HEK293 (cell line): Measurements from ENCODE around the gene GNAI2.

Source experiments
- CTCF ChIA-PET: fragments of 350-600 bp; formaldehyde crosslinking; extraction: SDS; loops from one replicate; lab custom pipeline; 2021; ENCODE audit warnings: antibody characterized with exemption; lab: Yijun Ruan, JAX
- POLR2A ChIA-PET: fragments of 300-600 bp; formaldehyde crosslinking; extraction: SDS; loops from one replicate; lab custom pipeline; 2020; ENCODE audit warnings: antibody characterized with exemption, inconsistent platforms; lab: Yijun Ruan, JAX
- H3K27ac ChIP-seq: fragments of 200-500 bp; sonication (Bioruptor generic); 2 replicates; pipeline ENCODE4 v1.5.1; 2014; ENCODE audit warnings: low read depth, low read length, control low read depth, inconsistent platforms; ENCODE audit errors: extremely low read depth
- H3K36me3 ChIP-seq, 2 experiments: fragments of 200-500 bp in 1 of 2; sonication (Bioruptor generic) in 1 of 2; 1 replicate in 1 of 2; 2 replicates in 1 of 2; pipeline ENCODE4 v1.5.1; 2014 to 2017; ENCODE audit warnings: inconsistent platforms in 2 of 2, low read length in 2 of 2; ENCODE audit not compliant: control insufficient read depth in 2 of 2, insufficient read depth in 1 of 2
- H3K4me1 ChIP-seq: fragments of 200-500 bp; sonication (Bioruptor generic); 2 replicates; pipeline ENCODE4 v1.5.1; 2014; ENCODE audit warnings: mild to moderate bottlenecking, low read length, inconsistent platforms; ENCODE audit not compliant: control insufficient read depth, insufficient read depth
- H3K4me3 ChIP-seq: 2 replicates; pipeline ENCODE4 v1.5.1; 2011; ENCODE audit warnings: low read depth, mild to moderate bottlenecking, control low read depth, low read length, moderate library complexity
- H3K9me3 ChIP-seq: fragments of 200-500 bp; sonication (Bioruptor generic); 2 replicates; pipeline ENCODE4 v1.5.1; 2014; ENCODE audit warnings: low read depth, low read length, inconsistent platforms; ENCODE audit not compliant: control insufficient read depth, insufficient read depth
- GLI4 ChIP-seq: fragments of 450-650 bp; formaldehyde crosslinking; IDR thresholded peaks from 2 replicates; pipeline ENCODE4 v1.5.1; 2016; ENCODE audit warnings: missing biosample characterization, missing genetic modification characterization
- HIC1 ChIP-seq: fragments of 450-650 bp; formaldehyde crosslinking; IDR thresholded peaks from 2 replicates; pipeline ENCODE4 v1.5.1; 2016; ENCODE audit warnings: missing biosample characterization, missing genetic modification characterization
- KLF1 ChIP-seq: fragments of 450-650 bp; formaldehyde crosslinking; IDR thresholded peaks from 2 replicates; pipeline ENCODE4 v1.5.1; 2016; ENCODE audit warnings: missing biosample characterization, missing genetic modification characterization
- KLF10 ChIP-seq: fragments of 450-650 bp; IDR thresholded peaks from 2 replicates; pipeline ENCODE4 v1.5.1; 2018; ENCODE audit warnings: missing biosample characterization, mild to moderate bottlenecking, missing genetic modification characterization
- KLF9 ChIP-seq: fragments of 450-650 bp; formaldehyde crosslinking; IDR thresholded peaks from 2 replicates; pipeline ENCODE4 v1.5.1; 2016; ENCODE audit warnings: missing biosample characterization, missing genetic modification characterization, low read depth
- OSR2 ChIP-seq: fragments of 450-650 bp; formaldehyde crosslinking; IDR thresholded peaks from 2 replicates; pipeline ENCODE4 v1.5.1; 2016; ENCODE audit warnings: missing biosample characterization, missing genetic modification characterization
- ZBTB1 ChIP-seq: fragments of 450-650 bp; formaldehyde crosslinking; IDR thresholded peaks from 2 replicates; pipeline ENCODE4 v1.5.1; 2016; ENCODE audit warnings: missing biosample characterization, missing genetic modification characterization
- ZNF175 ChIP-seq: fragments of 450-650 bp; formaldehyde crosslinking; IDR thresholded peaks from 2 replicates; pipeline ENCODE4 v1.5.1; 2016; ENCODE audit warnings: missing biosample characterization, missing genetic modification characterization
- ZNF416 ChIP-seq: fragments of 450-650 bp; formaldehyde crosslinking; IDR thresholded peaks from 2 replicates; pipeline ENCODE4 v1.5.1; 2016; ENCODE audit warnings: missing biosample characterization, missing genetic modification characterization
- ZNF513 ChIP-seq: fragments of 450-650 bp; IDR thresholded peaks from 2 replicates; pipeline ENCODE4 v1.5.1; 2018; ENCODE audit warnings: missing biosample characterization, missing genetic modification characterization
- ZNF549 ChIP-seq: fragments of 450-650 bp; IDR thresholded peaks from 2 replicates; pipeline ENCODE4 v1.5.1; 2018; ENCODE audit warnings: missing biosample characterization, missing genetic modification characterization, mild to moderate bottlenecking, inconsistent platforms, moderate library complexity
- ZNF561 ChIP-seq: fragments of 450-650 bp; IDR thresholded peaks from 2 replicates; pipeline ENCODE4 v1.5.1; 2018; ENCODE audit warnings: missing biosample characterization, missing genetic modification characterization, borderline replicate concordance
- ZNF658 ChIP-seq: fragments of 450-650 bp; formaldehyde crosslinking; IDR thresholded peaks from 2 replicates; pipeline ENCODE4; 2016; ENCODE audit warnings: missing biosample characterization, missing genetic modification characterization
- ZNF692 ChIP-seq: fragments of 450-650 bp; formaldehyde crosslinking; IDR thresholded peaks from 2 replicates; pipeline ENCODE4 v1.5.1; 2016; ENCODE audit warnings: missing biosample characterization, missing genetic modification characterization
- ZNF707 ChIP-seq: fragments of 450-650 bp; formaldehyde crosslinking; IDR thresholded peaks from 2 replicates; pipeline ENCODE4 v1.5.1; 2016; ENCODE audit warnings: missing biosample characterization, missing genetic modification characterization
- ZNF837 ChIP-seq: fragments of 450-650 bp; formaldehyde crosslinking; IDR thresholded peaks from 2 replicates; pipeline ENCODE4 v1.5.1; 2016; ENCODE audit warnings: missing biosample characterization, missing genetic modification characterization
- TF ChIP-seq, protein P1 (sequence below): fragments of 450-650 bp; formaldehyde crosslinking; IDR thresholded peaks from 2 replicates; pipeline ENCODE4; 2016; ENCODE audit warnings: missing biosample characterization, missing genetic modification characterization
- TF ChIP-seq, protein P2 (sequence below): fragments of 450-650 bp; formaldehyde crosslinking; IDR thresholded peaks from 2 replicates; pipeline ENCODE4 v1.5.1; 2016; ENCODE audit warnings: missing biosample characterization, missing genetic modification characterization, borderline replicate concordance
- TF ChIP-seq, protein P3 (sequence below): fragments of 450-650 bp; formaldehyde crosslinking; IDR thresholded peaks from 2 replicates; pipeline ENCODE4 v1.5.1; 2017; ENCODE audit warnings: missing biosample characterization, missing genetic modification characterization

The GNAI2 gene

GRCh38 chr3:50217681-50218080 lies 18.3 kb upstream of the GNAI2 start (continued):
- TF ChIP-seq HIC1 (tag by site-specific recombination) (no peak), GLI4 (no peak)

- POLR2A ChIA-PET = no interaction called here
- TF ChIP-seq OSR2 (tag by site-specific recombination) (no peak), KLF1 (tag by site-specific recombination) (no peak)
- H3K9me3 ChIP-seq = no peaks in the 10 kb centered on the region
- H3K4me3 ChIP-seq = no peak overlapping the region
- H3K36me3 ChIP-seq = peaks cover 0 to 5% of the 10 kb centered on the region in 2 experiments; a peak in 1 of 3 replicates
- CTCF ChIA-PET = interaction anchor here (0.6 to 17.6 kb wide), 2 partner anchors 8 to 25 kb away, joined by 3 to 237 read pairs; partner anchors contain the start of gene GNAT1
- no peaks in the 10 kb centered on the region for H3K4me1 ChIP-seq
- H3K27ac ChIP-seq = no peak overlapping the region
Measured at GRCh38 chr3:50218448-50218847, 17.6 kb upstream of the GNAI2 start.

- TF ChIP-seq, protein P1, sequence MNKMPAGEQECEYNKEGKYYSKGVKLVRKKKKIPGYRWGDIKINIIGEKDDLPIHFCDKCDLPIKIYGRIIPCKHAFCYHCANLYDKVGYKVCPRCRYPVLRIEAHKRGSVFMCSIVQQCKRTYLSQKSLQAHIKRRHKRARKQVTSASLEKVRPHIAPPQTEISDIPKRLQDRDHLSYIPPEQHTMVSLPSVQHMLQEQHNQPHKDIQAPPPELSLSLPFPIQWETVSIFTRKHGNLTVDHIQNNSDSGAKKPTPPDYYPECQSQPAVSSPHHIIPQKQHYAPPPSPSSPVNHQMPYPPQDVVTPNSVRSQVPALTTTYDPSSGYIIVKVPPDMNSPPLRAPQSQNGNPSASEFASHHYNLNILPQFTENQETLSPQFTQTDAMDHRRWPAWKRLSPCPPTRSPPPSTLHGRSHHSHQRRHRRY = no peak
- TF ChIP-seq ZNF416 (tag by site-specific recombination) = no peak
- TF ChIP-seq ZBTB1 (tag by site-specific recombination) = no peak
- no peak for TF ChIP-seq ZNF513 (tag by site-specific recombination)
- no peak for TF ChIP-seq ZNF175 (tag by site-specific recombination)
- no peak for TF ChIP-seq KLF10
- TF ChIP-seq ZNF549 = no peak
- CTCF ChIA-PET = interaction anchor here (0.7 to 17.6 kb wide), 4 partner anchors 9 to 55 kb away, joined by 3 to 237 read pairs (median 4); partner anchors contain the start of gene GNAT1
- H3K4me3 ChIP-seq = no peak overlapping the region
- H3K4me1 ChIP-seq = no peaks in the 10 kb centered on the region
- POLR2A ChIA-PET = no interaction called here
- peaks cover 0 to 5% of the 10 kb centered on the region in 2 experiments; a peak in 1 of 3 replicates for H3K36me3 ChIP-seq
- H3K27ac ChIP-seq = no peak overlapping the region
- no peaks in the 10 kb centered on the region for H3K9me3 ChIP-seq
Measured at GRCh38 chr3:50219285-50219684, 16.7 kb upstream of the GNAI2 start.

GRCh38 chr3:50220109-50220508 lies 15.9 kb upstream of the GNAI2 start:
- ChIA-PET CTCF (interaction anchor here (0.7 to 17.6 kb wide), 4 partner anchors 26 to 54 kb away, joined by 3 to 237 read pairs (median 4); partner anchors contain the start of gene GNAT1), POLR2A (no interaction called here)
- peaks cover 0 to 5% of the 10 kb centered on the region in 2 experiments; a peak in 1 of 3 replicates for H3K36me3 ChIP-seq
- H3K27ac ChIP-seq = no peak overlapping the region
- no peaks in the 10 kb centered on the region for H3K4me1 ChIP-seq
- H3K4me3 ChIP-seq = no peak overlapping the region
- H3K9me3 ChIP-seq = no peaks in the 10 kb centered on the region
- no peak for TF ChIP-seq ZNF692 (tag by site-specific recombination)
- no peak for TF ChIP-seq KLF9
- no peak for TF ChIP-seq ZNF561
- no peak for TF ChIP-seq ZNF707
- no peak for TF ChIP-seq ZNF658 (tag by site-specific recombination)
- TF ChIP-seq, protein P2, sequence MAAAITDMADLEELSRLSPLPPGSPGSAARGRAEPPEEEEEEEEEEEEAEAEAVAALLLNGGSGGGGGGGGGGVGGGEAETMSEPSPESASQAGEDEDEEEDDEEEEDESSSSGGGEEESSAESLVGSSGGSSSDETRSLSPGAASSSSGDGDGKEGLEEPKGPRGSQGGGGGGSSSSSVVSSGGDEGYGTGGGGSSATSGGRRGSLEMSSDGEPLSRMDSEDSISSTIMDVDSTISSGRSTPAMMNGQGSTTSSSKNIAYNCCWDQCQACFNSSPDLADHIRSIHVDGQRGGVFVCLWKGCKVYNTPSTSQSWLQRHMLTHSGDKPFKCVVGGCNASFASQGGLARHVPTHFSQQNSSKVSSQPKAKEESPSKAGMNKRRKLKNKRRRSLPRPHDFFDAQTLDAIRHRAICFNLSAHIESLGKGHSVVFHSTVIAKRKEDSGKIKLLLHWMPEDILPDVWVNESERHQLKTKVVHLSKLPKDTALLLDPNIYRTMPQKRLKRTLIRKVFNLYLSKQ (tag by site-specific recombination) = no peak
- TF ChIP-seq, protein P3, sequence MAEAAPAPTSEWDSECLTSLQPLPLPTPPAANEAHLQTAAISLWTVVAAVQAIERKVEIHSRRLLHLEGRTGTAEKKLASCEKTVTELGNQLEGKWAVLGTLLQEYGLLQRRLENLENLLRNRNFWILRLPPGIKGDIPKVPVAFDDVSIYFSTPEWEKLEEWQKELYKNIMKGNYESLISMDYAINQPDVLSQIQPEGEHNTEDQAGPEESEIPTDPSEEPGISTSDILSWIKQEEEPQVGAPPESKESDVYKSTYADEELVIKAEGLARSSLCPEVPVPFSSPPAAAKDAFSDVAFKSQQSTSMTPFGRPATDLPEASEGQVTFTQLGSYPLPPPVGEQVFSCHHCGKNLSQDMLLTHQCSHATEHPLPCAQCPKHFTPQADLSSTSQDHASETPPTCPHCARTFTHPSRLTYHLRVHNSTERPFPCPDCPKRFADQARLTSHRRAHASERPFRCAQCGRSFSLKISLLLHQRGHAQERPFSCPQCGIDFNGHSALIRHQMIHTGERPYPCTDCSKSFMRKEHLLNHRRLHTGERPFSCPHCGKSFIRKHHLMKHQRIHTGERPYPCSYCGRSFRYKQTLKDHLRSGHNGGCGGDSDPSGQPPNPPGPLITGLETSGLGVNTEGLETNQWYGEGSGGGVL = no peak
- TF ChIP-seq ZNF837 = no peak
